CD4-positive, alpha-beta T cell treated with Interleukin-4 for 1 hour (primary cell): ENCODE measurements around the gene USP26.
"Not testable (repeated sequence)": the region's sequence is repeated elsewhere in the genome, so short reads cannot be mapped to it uniquely, and the experiment has no call there.

ENCODE experiments used
- DNase-seq, 2 donors: peaks; one replicate each; pipeline ENCODE4 v3.0.0-alpha.2; 2020 to 2022

Gene USP26, protein sequence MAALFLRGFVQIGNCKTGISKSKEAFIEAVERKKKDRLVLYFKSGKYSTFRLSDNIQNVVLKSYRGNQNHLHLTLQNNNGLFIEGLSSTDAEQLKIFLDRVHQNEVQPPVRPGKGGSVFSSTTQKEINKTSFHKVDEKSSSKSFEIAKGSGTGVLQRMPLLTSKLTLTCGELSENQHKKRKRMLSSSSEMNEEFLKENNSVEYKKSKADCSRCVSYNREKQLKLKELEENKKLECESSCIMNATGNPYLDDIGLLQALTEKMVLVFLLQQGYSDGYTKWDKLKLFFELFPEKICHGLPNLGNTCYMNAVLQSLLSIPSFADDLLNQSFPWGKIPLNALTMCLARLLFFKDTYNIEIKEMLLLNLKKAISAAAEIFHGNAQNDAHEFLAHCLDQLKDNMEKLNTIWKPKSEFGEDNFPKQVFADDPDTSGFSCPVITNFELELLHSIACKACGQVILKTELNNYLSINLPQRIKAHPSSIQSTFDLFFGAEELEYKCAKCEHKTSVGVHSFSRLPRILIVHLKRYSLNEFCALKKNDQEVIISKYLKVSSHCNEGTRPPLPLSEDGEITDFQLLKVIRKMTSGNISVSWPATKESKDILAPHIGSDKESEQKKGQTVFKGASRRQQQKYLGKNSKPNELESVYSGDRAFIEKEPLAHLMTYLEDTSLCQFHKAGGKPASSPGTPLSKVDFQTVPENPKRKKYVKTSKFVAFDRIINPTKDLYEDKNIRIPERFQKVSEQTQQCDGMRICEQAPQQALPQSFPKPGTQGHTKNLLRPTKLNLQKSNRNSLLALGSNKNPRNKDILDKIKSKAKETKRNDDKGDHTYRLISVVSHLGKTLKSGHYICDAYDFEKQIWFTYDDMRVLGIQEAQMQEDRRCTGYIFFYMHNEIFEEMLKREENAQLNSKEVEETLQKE

DNA sequence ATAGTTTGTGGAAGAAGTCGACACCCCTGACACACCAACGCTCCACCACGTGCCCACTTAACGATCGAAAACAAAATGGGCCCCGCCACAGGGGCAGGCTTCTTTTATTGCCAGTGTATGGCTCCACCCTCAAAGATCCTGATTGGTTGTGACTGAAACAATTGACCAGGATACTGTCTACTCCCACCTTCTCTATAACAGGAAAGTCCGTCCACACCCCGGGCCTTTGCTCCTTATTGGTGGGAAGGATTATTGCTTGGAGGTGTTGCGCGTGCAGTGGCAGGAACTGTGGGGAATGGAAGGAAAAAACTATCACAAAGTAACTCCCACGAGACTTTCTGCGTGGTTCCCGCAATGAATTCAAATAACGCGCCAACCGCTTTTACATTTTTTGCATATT is at the start of gene USP26:
TSS of gene USP26 (minus strand) at position 79 of the 400 bp plus-strand sequence. CDS start 68,889 bp downstream, outside the sequence.
- DNase-seq, result no peak

DNA sequence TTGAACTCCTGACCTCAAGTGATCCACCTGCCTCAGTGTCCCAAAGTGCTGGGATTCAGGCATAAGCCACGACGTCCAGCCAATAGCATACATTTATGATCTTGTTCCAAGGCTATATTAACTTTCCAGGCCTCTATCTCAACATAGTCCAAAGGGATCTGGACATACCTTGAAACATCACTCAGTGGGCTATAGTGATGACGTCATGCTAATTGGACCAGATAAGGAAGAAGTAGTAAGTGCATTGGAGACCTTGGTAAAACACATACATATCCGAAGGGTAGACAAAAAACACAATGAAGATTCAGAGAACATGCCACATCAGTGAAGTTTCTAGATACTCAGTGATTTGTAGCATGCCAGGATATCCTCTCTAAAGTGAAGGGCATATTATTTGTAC is 37.4 kb upstream of the USP26 start:
- DNase-seq, result no peak

DNA sequence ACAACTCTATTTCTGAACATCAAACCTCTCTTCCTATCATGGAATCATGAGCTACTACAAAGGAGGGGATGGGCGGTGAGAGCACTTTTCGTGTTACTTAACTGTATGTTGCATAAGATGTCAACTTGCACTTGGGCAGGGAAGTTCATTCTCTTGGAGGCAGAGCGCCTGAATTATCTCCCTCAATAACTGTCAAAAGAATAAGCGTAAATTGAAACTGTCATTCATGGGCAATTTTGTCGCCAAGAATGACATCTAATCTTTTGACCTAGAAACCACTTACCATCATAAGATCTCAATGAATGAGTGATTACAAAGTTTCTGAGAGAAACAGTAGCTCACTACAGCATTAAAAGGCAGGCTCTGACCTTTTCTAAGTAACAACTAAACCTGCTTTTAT is 23.5 kb upstream of the USP26 start:
- no peak for DNase-seq

DNA sequence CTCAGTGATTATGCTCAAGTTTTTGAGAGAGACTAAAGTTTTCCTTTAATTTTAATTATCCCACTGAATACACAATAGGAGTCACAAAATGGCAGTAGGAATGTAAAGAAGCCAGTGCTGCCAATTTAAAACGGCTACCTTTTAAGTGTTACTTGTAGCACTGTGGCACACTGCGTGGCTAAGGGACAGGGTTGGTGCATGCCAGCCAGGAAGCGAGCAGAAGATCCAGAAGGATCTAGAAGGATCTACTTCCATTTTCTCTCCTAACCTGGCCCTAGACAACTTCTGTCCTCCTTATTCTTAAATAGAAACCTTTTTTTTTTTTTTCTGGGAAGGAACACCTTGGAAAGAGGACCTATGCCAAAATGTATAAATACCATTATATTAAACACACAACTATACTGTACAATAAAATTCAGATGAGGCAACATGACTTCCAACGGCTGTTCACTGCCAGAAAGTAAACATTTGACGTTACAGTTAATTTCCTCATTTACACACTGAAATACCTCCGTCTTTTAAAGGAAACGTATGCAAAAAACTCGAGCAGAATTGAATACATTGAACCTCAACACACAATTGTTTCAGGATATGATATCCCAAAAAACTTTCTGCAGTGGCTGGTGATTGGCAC is 2.7 kb downstream of the USP26 start:
- DNase-seq, result no peak

DNA sequence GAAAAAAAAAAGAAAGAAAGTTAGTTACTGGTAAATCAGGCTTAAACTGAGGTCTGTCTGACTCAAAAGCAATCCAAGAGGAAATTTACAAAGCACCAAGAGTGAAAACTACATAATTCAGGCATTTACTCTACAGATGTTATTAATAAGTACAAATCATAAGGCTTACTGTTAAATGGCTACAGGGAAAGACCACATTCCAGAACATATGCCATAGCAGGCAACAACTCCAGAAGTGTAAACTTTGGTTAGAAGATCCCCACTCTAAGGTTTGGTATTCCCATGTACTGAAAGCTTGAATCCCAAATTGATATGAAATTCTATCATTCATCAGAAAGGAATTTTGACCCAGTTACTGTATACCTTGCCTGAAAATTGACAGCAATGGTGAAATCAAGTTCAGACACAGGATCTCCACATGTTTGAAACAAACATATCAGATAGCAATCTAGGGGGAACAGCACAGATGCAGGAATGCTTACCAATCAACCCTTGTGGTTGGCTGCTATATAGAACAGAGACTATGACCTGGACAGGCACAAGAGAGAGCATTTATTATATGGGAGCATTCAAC is 6.6 kb downstream of the USP26 start:
- no peak for DNase-seq

DNA sequence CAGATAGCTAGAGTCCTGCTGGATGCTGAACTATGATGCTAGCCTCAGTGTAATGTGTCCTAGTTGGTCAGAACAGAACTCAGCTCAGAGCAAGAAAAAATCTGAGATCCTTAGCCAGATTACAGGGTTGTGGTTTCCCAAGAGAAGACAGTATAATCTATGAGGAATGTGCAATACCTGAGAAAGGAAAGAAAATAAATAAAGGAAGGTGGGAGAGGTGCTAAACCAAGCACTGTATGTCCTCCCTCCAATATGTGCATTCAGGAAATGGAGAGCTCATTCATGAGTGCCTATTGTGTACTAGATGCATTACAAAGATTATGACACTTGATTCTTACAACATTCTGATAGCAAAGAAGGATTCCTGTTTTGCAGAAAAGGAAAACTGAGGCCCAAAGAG is 7.5 kb downstream of the USP26 start:
- DNase-seq, result no peak

DNA sequence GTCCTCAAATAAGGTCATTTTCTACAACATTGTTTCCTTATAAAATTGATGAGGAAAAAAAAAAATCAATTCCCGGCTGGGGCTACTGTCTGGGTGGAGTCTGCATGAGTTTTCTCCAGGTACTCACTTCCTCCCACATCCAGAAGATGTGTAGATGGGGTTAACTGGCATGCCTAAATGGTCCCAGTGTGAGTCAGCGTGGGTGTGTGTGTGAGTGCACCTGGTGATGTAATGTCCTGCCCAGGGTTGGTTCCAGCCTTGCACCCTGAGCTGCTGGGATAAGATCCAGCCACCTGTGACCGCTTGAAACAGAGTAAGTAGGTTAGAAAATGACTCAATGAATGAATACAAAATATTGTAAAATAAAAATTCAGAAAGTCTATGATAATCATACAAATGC is 11.1 kb downstream of the USP26 start:
- no peak for DNase-seq

DNA sequence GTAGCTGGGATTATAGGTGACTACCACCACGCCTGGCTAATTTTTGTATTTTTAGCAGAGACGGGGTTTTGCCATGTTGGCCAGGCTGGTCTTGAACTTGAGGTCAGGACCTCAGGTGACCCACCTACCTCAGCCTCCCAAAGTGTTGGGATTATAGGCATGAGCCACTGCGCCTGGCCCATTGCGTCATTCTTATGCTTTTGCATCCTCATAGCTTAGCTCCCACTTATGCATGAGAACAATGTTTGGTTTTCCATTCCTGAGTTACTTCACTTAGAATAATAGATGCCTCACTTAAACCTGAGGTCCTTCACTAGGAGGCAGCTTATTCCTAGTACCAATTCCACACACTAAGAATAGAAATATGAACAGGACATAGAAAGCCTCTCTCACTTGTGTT is 11.9 kb downstream of the USP26 start:
- DNase-seq, result not testable (repeated sequence)

DNA sequence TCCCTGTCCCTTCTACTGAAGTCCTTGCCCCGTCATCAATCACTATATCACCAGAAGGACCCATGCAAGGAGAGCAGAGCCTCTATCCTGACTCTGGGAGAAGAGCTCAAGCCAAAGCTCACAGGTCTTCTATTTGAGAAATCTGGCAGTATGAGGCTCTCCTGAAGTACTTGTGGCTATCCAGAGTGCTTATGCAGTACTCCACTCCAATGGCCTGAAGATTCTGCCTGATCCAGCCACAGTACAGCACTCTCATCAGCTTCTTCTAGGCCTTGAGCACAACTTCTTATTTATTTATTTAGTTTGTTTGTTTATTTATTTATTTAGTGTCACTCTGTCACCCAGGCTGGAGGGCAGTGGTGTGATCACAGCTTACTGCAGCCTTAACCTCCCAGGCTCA is 13.0 kb downstream of the USP26 start:
- no peak for DNase-seq

DNA sequence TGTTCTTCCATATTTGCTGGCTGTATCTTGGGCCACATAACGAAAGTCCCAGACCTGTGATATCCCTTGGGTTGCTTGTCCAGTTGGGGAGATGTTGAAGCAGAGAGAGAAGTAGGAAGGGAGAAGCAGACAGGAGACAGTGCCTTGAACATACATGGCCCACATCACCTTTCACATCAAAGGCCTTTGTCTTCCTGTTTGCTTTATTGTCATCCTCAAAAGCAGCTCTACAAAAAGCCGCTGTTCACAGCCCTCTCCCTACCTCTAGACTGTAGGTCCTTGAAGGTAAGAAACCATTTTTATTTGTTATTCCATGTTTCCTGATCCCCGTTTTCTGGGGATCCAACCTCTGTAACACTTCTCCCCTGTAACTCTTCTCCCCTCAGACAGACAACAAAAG is 14.9 kb downstream of the USP26 start:
- DNase-seq, result no peak

DNA sequence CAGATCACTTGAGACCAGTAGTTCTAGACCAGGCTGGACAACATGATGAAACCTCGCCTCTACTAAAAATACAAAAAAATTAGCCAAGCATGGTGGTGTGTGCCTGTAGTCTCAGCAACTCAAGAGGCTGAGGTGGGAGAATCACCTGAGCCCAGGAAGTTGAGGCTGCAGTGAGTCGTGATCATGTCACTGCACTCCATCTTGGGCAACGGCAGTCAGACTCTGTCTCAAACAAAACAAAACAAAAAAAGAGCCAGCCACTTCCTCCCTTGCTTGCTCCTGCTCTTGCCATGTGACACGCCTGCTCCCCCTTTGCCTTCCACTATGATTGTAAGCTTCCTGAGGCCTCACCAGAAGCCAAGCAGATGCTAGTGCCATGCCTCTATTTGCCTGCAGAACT is 19.1 kb downstream of the USP26 start:
- DNase-seq, result not testable (repeated sequence)

DNA sequence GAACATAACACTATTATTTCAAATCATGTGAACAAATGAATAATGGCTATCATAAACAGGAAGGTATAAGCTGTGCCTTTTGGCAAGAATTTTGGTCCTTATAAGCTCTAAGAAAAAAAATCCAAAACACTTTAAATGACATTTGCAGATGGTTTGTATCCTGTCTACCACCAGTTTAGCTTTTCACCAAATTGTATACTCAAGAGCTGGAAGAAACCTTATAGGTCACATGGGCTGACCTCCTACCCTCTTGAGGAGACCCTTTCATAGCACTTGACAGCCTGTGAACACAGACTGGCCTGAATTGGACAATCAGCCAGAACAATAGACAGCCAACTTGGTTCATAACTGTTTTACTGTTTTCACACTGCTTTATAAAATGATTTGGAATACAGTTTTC is 24.3 kb downstream of the USP26 start:
- DNase-seq, result no peak

DNA sequence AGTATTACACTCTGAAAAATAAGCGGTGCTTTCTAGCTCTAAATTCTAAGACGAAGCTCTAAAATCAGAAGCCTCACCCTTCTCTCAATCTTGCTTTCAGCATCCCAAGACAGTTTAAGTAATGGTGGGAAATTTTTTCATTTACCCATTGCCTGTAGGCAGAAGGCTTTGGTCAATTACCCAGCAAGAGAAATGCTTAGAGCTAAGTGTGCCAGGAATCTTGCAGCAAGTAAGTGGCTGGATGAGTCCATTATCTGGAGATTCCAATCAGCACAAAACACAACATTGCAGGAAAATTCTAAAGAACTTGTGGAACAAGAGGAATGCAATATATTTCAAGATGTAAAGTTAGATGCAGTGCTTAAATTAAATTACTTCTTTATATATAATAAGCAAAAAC is 28.4 kb downstream of the USP26 start:
- no peak for DNase-seq

DNA sequence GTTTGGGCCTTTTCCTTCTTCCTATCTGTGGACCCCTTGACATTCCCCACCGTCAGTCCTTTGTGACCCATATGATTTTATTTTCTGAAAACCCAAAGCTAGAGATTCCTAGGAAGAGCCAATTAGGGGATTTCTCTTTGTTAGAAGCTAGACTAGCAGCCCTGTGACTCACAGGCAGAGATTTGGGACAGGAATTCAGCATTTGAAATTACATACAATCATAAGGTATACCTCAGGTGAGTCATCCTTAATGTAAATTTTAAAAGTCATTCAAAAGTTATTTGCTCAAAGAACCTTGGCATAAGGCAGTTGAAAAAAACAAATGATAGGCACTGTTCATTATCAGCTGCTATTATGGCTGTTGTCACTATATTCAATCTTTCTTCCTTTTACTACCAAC is 40.6 kb downstream of the USP26 start:
- DNase-seq, result no peak

DNA sequence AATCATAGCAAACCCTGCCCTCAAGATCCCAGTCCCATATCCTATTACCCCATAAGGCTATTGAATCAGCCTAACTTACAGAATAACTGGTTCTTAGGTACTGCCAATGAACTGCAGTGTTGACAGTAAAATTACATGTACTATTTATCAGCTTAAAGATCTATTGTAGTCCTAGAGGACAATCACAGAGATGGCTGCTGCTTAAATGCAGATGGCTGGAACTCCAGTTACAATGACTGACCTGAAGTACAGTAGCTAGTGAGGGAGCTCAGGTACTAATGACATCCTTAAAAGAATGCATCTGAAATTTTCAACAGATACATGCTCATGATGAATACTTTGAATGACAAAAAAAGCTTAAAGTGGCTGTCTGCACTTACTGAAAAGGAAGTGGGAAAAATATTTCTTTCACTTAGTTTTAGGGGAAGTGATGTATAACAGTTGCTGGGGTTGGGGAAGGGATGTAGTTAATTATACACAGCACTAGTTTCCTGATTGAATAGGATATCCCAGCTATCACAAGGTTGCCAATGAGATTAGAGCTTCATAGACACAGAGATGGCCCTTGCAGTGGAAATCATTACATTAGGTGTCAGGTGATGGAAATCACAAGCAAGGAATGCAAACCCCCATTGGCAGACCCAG is 42.0 kb downstream of the USP26 start:
- DNase-seq, result no peak

DNA sequence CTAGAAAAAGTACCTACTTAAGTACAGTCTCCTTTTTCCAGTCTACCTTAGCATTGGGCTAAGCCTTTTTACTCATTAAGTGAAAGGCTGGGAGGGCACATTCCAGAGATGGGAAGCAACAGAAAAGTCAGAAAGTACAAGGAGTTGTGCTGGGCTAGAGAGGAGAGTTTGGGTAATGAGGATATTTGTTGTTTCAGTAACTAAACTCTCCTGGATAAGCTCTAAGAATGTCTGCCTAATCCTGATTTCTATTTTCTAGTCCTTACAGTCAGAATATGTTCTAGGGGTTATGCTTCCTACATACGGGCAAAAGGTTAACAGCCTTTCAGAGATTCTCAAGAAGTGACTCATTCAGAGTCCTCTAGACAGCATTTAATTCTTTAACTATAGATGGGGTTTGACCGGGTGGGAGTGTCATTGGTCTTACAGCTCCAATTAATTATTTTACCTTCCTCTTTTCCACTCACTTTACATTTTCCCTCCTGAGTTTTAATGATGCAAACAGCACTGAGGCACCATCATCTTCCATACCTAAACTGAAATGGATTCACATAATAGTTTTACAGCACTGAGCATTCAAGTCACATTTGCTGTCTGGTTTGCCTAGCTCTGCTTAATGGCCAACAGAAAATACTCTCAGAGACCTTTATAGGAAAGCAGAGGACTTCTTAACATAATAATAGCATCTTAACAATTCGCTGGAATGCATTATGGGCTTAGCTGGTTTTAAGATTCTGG is 42.9 kb downstream of the USP26 start:
- no peak for DNase-seq

DNA sequence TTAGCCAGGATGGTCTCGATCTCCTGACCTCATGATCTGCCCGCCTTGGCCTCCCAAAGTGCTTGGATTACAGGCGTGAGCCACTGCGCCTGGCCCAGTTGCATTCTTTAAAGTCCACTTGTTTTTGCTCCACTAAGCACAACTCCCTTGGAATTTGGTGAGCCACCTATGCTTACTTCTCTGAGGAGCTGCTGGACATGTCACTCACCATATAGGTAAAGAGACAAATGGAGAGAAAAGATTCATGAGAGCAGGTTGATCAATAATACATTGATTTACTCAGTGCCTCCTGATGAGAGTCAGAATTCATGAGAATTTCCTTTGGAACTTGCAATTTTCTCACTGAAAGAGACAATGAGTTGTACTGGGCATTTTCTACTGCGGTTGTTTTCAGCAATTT is 48.2 kb downstream of the USP26 start:
- DNase-seq, result no peak

DNA sequence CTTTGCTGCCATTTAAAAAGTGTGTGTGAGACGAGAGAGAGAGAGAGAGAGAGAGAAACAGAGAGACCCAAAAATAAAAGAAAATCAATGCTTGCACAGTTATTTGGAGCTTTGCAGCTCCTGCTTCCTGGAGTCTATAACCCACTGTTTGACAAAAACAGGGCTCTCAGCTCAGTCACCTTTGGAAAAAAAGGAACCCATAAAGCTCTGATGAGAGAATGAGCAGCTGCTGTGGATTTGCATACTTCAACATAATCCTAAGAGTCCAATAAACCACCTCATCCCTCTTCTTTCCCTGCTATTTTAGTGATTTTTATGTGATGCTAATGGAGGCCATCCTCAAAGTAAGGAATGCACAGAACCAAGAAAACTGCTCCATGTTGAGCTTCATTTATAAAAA is 50.3 kb downstream of the USP26 start:
- no peak for DNase-seq

DNA sequence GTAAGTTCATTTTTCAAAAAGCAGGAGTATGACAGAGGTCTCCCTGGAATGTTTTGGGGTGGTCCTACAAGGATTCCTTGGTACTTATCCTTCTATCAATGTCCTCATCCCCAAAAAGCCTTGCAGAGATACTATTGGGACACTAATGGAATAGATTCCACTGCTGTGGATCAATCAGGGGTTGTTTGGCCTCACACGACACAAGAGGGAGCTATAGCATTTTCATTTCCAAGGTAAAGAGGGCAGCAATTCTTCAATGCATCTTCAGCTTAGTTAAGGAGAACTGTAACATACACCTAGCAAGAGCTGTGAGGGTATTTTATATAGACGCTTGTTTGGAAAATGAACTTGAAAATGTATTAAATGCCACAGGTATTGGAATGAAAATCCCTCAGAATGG is 50.9 kb downstream of the USP26 start:
- no peak for DNase-seq

DNA sequence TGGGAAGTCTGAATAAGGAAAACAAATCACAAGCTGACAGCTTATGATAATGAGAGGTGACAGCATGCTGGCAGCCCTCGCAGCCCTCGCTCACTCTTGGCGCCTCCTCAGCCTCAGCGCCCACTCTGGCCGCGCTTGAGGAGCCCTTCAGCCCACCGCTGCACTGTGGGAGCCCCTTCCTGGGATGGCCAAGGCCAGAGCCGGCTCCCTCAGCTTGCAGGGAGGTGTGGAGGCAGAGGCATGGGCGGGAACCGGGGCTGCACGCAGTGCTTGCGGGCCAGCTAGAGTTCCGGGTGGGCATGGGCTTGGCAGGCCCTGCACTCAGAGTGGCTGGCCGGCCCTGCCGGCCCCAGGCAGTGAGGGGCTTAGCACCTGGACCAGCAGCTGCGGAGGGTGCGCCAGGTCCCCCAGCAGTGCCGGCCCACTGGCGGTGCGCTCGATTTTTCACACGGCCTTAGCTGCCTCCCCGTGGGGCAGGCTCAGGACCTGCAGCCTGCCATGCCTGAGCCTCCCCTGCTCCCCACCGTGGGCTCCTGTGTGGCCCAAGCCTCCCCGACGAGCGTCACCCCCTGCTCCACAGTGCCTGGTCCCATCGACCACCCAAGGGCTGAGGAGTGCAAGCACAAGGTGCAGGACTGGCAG is 52.6 kb downstream of the USP26 start:
- not testable (repeated sequence) for DNase-seq

DNA sequence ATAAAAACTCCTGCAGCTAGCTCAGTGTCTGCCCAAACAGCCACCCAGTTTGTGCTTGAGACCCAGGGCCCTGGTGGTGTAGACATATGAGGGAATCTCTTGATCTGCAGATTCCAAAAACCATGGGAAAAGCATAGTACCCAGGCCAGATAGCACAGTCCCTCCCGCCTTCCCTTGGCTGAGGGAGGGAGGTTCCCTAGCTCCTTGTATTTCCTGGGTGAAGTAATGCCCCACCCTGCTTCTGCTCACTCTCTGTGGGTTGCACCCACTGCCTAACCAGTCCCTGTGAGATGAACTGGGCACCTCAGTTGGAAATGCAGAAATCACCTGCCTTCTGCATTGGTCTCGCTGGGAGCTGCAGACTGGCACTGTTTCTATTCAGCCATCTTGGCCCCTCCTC is 54.6 kb downstream of the USP26 start:
- DNase-seq, result no peak
